GM10847 (cell line): ENCODE measurements around the gene SMAD3.

Experiments used
- POLR2A ChIP-seq: IDR thresholded peaks from 2 replicates; pipeline ENCODE4 v1.6.1; 2011; ENCODE audit not compliant: insufficient read length; ENCODE audit errors: extremely low read depth

The SMAD3 gene

GRCh38 chr15:67066959-67067853, 1.8 kb downstream of the SMAD3 start:
- no peak for TF ChIP-seq POLR2A

- no peak for TF ChIP-seq POLR2A
Observed at GRCh38 chr15:67067930-67068551, 2.6 kb downstream of the SMAD3 start.

- no peak for TF ChIP-seq POLR2A
Observed at GRCh38 chr15:67068710-67069400, 3.5 kb downstream of the SMAD3 start.

- TF ChIP-seq POLR2A, result no peak
Observed at GRCh38 chr15:67070150-67070549, 4.7 kb downstream of the SMAD3 start.

- TF ChIP-seq POLR2A, result no peak
Observed at GRCh38 chr15:67070892-67071664, 5.7 kb downstream of the SMAD3 start.

- TF ChIP-seq POLR2A, result no peak
Observed at GRCh38 chr15:67072442-67072841, 7.0 kb downstream of the SMAD3 start.

GRCh38 chr15:67072958-67073357, 7.6 kb downstream of the SMAD3 start:
- no peak for TF ChIP-seq POLR2A

- TF ChIP-seq POLR2A, result no peak
Observed at GRCh38 chr15:67074886-67075229, 9.5 kb downstream of the SMAD3 start.

GRCh38 chr15:67076147-67076843, 10.9 kb downstream of the SMAD3 start:
- no peak for TF ChIP-seq POLR2A

GRCh38 chr15:67077641-67078215, 12.3 kb downstream of the SMAD3 start:
- TF ChIP-seq POLR2A, result no peak

- no peak for TF ChIP-seq POLR2A
Observed at GRCh38 chr15:67079361-67079760, 14.0 kb downstream of the SMAD3 start.

GRCh38 chr15:67080118-67080899, 14.9 kb downstream of the SMAD3 start:
- no peak for TF ChIP-seq POLR2A

GRCh38 chr15:67080900-67081431, 15.6 kb downstream of the SMAD3 start:
- TF ChIP-seq POLR2A, result no peak

GRCh38 chr15:67082007-67082536, 16.7 kb downstream of the SMAD3 start:
- no peak for TF ChIP-seq POLR2A
